Measurements from ENCODE around the gene TGOLN2.
A peak's percentile ranks its signal among the peaks of the same experiment; 100 is the strongest.
"Not testable (repeated sequence)": the region's sequence is repeated elsewhere in the genome, so short reads cannot be mapped to it uniquely, and the experiment has no call there.

The TGOLN2 gene

DNA sequence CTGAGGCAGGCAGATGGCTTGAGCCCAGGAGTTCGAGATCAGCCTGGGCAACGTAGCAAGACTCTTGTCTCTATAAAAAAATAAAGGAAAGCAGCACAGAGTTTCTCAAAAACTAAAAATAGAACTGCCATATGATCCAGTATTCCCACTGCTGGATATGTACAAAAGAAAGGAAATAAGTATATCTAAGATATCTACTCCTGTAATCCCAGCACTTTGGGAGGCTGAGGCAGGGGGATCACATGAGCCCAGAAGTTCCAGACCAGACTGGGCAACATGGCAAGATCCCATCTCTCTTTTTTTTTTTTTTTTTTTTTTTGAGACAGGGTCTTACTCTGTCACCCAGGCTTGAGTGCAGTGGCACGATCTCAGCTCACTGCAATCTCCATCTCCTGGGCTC lies 1.9 kb upstream of the TGOLN2 start:
- not testable (repeated sequence) for H3K36me3 ChIP-seq (ENCODE audit: control insufficient read depth, insufficient read depth, low read length); H3K27ac ChIP-seq (ENCODE audit: low read depth, low read length); H3K27me3 ChIP-seq (ENCODE audit: control insufficient read depth, insufficient read depth, low read length); H3K4me3 ChIP-seq (ENCODE audit: low read length); H3K9ac ChIP-seq (ENCODE audit: low read length)
- peaks cover 21% of the 10 kb centered on the region for H3K4me1 ChIP-seq (ENCODE audit: control insufficient read depth, insufficient read depth, low read length)

DNA sequence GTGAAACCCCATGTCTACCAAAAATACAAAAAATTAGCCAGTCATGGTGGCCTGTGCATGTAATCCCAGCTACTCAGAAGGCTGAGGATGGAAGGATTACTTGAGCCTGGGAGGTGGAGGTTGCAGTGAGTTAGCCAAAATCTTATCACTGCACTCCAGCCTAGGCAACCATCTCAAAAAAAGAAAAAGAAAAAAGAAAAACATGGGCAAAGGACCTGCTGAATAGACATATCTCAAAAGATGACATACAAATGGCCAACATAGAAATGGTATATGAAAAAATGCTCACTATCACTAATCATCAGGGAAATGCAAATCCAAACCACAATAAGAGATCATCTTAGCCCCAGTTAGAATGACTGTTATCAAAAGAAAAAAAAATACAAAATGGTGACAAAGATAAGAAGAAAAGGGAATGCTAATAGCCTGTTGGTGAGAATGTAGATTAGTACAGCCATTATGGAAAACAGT lies 1.4 kb upstream of the TGOLN2 start:
- H3K9ac ChIP-seq (ENCODE audit: low read length): no peak overlapping the region
- H3K27ac ChIP-seq (ENCODE audit: low read depth, low read length): no peak overlapping the region
- H3K4me1 ChIP-seq (ENCODE audit: control insufficient read depth, insufficient read depth, low read length): peaks cover 23% of the 10 kb centered on the region
- no peak overlapping the region for H3K4me3 ChIP-seq (ENCODE audit: low read length)
- H3K27me3 ChIP-seq (ENCODE audit: control insufficient read depth, insufficient read depth, low read length): no peaks in the 10 kb centered on the region
- H3K36me3 ChIP-seq (ENCODE audit: control insufficient read depth, insufficient read depth, low read length): peaks cover 6% of the 10 kb centered on the region

DNA sequence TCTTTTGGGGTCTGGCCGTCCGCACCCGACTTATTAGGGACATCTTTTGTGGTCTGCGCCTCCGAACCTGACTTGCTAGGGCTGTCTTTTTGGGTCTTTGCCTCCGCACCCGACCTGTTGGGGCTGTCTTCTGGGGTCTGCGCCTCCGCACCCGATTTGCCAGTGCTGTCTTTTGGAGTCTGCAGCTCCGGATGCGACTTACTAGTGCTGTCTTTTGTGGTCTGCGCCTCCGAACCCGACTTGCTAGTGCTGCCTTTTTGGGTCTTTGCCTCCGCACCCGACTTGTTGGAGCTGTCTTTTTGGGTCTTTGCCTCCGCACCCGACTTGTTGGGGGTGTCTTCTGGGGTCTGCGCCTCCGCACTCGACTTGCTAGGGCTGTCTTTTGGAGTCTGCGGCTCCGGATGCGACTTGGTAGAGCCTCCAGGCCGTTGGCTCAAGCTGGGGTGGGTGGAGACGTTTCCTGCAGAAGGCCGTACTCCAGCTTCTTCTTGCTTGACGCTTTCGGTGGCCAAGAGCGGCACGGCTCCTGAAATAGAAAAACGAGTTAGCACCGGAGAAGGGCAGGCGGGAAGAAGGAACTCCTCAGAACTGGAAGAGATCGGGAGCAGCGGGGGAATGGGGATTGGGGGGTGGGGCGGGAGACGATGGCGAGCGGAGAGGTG lies 498 bp downstream of the TGOLN2 start:
- H3K9ac ChIP-seq (ENCODE audit: low read length): peak overlapping the region; percentile 80
- H3K27me3 ChIP-seq (ENCODE audit: control insufficient read depth, insufficient read depth, low read length): no peaks in the 10 kb centered on the region
- peaks cover 23% of the 10 kb centered on the region for H3K4me1 ChIP-seq (ENCODE audit: control insufficient read depth, insufficient read depth, low read length)

DNA sequence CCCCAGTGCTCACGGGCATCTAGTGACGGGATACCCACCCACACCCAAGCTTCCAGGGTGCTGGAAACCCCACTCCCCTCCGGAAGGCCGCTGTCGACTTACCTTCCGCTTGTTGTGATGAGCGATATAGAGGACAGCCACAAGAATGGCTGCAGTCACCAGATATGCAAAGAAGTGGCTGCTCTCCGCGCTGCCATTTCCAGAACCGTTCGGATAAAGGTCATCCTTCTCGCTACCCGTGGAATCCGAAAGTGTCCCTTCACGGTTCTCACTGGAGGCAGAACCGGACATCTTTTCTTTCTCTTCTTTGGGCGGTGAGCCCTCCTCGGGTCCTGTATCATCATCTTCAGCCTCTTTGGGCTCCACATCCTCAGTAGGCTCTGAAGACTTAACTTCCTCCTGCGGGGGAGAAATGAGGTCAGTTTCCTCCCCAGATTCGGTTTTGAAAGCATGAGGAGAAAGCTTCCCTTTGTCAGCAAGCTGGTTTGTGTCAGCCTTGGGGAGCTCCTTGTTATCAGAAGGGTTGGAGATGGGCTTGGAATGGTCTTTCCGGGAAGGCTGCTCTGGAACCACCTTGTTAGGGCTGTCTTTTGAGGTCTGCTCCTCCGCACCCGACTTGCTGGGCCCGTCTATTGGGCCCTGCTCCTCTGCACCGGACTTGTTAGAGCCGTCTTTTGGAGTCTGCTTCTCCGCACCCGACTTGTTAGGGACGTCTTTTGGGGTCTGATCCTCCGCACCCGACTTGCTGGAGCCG lies 1.2 kb downstream of the TGOLN2 start:
- peak overlapping the region; percentile 97 for H3K4me3 ChIP-seq (ENCODE audit: low read length)
- no peaks in the 10 kb centered on the region for H3K27me3 ChIP-seq (ENCODE audit: control insufficient read depth, insufficient read depth, low read length)
- H3K4me1 ChIP-seq (ENCODE audit: control insufficient read depth, insufficient read depth, low read length): peaks cover 23% of the 10 kb centered on the region
- peak overlapping the region; percentile 80 for H3K9ac ChIP-seq (ENCODE audit: low read length)
- H3K36me3 ChIP-seq (ENCODE audit: control insufficient read depth, insufficient read depth, low read length): peaks cover 19% of the 10 kb centered on the region
- H3K27ac ChIP-seq (ENCODE audit: low read depth, low read length): peak overlapping the region; percentile 99

More for the DNA sequence above, 498 bp downstream of the TGOLN2 start:
- Histone ChIP-seq H3K36me3 (ENCODE audit: control insufficient read depth, insufficient read depth, low read length) (peaks cover 18% of the 10 kb centered on the region), H3K27ac (ENCODE audit: low read depth, low read length) (peak overlapping the region; percentile 99), H3K4me3 (ENCODE audit: low read length) (peak overlapping the region; percentile 97)

DNA sequence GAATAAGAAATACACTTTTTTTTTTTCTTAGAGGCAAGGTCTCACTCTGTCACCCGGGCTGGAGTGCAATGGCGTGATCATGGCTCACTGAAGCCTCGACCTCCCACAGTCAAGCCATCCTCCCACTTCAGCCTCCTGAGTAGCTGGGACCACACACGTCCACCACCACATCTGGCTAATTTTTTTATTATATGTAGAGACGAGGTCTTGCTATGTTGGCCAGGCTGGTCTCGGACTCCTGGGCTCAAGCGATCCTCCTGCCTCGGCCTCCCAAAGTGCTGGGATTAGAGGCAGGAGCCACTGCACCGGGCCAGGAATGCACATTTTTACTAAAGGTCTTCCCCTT lies 2.4 kb downstream of the TGOLN2 start:
- Histone ChIP-seq H3K36me3 (ENCODE audit: control insufficient read depth, insufficient read depth, low read length) (peaks cover 29% of the 10 kb centered on the region), H3K4me1 (ENCODE audit: control insufficient read depth, insufficient read depth, low read length) (peaks cover 23% of the 10 kb centered on the region), H3K4me3 (ENCODE audit: low read length) (peak overlapping the region; percentile 97), H3K27ac (ENCODE audit: low read depth, low read length) (no peak overlapping the region), H3K9ac (ENCODE audit: low read length) (no peak overlapping the region), H3K27me3 (ENCODE audit: control insufficient read depth, insufficient read depth, low read length) (no peaks in the 10 kb centered on the region)

DNA sequence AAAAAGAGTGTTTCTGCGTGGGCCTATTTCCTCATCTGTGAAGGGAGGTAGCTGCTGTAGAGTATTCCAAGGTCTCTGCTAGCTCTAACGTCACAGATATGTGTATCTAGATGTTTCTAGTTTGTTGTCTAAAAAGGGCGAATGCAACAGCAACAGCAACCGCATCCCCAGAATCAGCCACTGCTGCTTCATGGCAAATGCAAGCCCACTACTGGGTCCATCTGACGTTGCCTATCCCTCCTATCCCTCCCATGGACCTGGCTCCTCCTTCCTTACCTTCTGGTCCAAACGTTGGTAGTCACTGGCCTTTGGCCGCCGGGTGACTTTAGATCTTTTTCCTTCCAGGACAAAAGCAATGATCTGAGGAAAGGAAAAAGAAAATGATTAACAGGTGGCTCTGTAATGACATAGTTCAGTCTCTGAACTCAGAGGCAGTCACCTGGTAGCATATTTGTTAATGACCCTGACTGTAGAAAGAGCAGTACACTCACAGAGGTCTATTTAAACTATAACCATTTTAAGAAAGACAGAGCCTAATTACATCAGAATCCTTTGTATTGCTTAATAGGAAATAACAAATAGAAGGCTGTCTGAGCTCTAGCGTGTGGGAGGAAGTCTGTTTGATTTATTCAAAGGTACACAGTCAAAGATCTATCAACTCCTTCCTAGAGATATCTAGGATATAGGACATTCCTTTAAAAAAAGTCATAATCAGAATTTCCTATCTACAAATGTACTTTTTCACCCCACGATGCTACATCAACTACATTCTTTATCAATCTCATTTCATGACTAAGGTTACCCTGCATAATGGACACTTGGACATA lies 2.9 kb downstream of the TGOLN2 start:
- H3K9ac ChIP-seq (ENCODE audit: low read length): no peak overlapping the region
- H3K4me1 ChIP-seq (ENCODE audit: control insufficient read depth, insufficient read depth, low read length): peaks cover 23% of the 10 kb centered on the region
- no peak overlapping the region for H3K27ac ChIP-seq (ENCODE audit: low read depth, low read length)
- no peaks in the 10 kb centered on the region for H3K27me3 ChIP-seq (ENCODE audit: control insufficient read depth, insufficient read depth, low read length)
- H3K36me3 ChIP-seq (ENCODE audit: control insufficient read depth, insufficient read depth, low read length): peaks cover 33% of the 10 kb centered on the region
- H3K4me3 ChIP-seq (ENCODE audit: low read length): peak overlapping the region; percentile 97

DNA sequence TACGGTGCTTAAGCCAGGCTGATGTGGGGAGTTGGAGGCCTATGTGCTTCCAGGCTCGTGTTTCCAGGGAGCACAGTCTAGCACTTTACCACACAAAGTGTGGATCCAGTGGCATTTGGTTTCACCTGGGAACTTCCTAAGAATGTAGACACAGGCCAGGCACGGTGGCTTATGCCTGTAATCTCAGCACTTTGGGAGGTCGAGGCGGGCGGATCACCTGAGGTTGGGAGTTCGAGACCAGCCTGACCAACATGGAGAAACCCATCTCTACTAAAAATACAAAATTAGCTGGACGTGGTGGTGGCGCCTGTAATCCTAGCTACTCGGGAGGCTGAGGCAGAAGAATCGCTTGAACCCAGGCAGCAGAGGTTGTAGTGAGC lies 3.8 kb downstream of the TGOLN2 start:
- not testable (repeated sequence) for H3K4me3 ChIP-seq (ENCODE audit: low read length); H3K27ac ChIP-seq (ENCODE audit: low read depth, low read length); H3K27me3 ChIP-seq (ENCODE audit: control insufficient read depth, insufficient read depth, low read length); H3K9ac ChIP-seq (ENCODE audit: low read length)
- Histone ChIP-seq H3K4me1 (ENCODE audit: control insufficient read depth, insufficient read depth, low read length) (peaks cover 23% of the 10 kb centered on the region), H3K36me3 (ENCODE audit: control insufficient read depth, insufficient read depth, low read length) (peaks cover 38% of the 10 kb centered on the region)

DNA sequence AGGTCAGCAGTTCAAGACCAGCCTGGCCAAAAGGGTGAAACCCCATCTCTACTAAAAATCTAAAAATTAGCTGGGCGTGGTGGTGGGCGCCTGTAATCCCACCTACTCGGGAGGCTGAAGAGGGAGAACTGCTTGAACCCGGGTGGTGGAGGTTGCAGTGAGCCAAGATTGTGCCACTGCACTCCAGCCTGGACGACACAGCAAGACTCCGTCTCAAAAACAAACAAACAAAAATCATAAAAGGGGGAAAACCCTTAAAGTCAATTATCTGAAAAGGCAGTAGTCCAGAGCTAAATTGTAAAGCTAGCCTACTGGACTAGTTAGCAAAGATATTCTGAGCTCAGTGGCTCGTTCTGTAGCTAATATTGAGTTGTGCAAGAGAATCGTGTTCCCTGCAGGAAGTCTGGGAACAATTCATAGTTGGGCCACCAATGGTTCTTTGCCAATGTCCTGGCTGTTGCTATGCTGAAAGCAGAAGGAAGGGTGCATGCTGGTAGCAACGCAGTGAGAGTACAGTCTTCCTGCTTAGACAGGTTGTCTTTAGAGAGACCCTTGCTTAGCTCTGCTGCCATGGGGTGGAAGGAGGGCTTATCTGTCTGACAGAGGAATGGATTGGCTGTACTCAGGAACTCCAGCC lies 4.3 kb downstream of the TGOLN2 start:
- Histone ChIP-seq H3K9ac (ENCODE audit: low read length) (no peak overlapping the region), H3K4me3 (ENCODE audit: low read length) (no peak overlapping the region), H3K36me3 (ENCODE audit: control insufficient read depth, insufficient read depth, low read length) (peaks cover 38% of the 10 kb centered on the region), H3K27me3 (ENCODE audit: control insufficient read depth, insufficient read depth, low read length) (no peaks in the 10 kb centered on the region), H3K4me1 (ENCODE audit: control insufficient read depth, insufficient read depth, low read length) (peaks cover 23% of the 10 kb centered on the region), H3K27ac (ENCODE audit: low read depth, low read length) (no peak overlapping the region)

DNA sequence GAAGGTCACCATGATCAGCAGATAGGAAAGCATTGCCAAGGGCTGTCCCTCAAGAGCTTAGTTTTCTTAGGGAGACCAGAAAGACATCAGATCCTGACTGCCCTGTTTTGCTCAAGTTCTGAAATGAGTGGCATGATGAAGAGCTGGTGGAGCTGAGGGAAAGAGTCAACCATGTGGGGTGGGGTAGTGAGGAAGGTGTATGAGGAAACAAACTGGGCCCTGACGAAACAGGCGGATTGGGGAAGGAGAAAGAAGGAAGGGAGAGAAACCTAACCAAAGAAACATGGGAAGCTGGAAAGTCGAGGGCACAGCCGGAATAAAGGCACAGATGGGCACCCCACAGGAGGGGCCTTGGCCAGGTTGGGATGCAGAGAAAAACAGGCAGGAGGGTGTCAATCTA lies 8.0 kb downstream of the TGOLN2 start:
- Histone ChIP-seq H3K4me1 (ENCODE audit: control insufficient read depth, insufficient read depth, low read length) (peaks cover 3% of the 10 kb centered on the region), H3K36me3 (ENCODE audit: control insufficient read depth, insufficient read depth, low read length) (peaks cover 44% of the 10 kb centered on the region), H3K27ac (ENCODE audit: low read depth, low read length) (no peak overlapping the region), H3K4me3 (ENCODE audit: low read length) (no peak overlapping the region), H3K27me3 (ENCODE audit: control insufficient read depth, insufficient read depth, low read length) (no peaks in the 10 kb centered on the region), H3K9ac (ENCODE audit: low read length) (no peak overlapping the region)

DNA sequence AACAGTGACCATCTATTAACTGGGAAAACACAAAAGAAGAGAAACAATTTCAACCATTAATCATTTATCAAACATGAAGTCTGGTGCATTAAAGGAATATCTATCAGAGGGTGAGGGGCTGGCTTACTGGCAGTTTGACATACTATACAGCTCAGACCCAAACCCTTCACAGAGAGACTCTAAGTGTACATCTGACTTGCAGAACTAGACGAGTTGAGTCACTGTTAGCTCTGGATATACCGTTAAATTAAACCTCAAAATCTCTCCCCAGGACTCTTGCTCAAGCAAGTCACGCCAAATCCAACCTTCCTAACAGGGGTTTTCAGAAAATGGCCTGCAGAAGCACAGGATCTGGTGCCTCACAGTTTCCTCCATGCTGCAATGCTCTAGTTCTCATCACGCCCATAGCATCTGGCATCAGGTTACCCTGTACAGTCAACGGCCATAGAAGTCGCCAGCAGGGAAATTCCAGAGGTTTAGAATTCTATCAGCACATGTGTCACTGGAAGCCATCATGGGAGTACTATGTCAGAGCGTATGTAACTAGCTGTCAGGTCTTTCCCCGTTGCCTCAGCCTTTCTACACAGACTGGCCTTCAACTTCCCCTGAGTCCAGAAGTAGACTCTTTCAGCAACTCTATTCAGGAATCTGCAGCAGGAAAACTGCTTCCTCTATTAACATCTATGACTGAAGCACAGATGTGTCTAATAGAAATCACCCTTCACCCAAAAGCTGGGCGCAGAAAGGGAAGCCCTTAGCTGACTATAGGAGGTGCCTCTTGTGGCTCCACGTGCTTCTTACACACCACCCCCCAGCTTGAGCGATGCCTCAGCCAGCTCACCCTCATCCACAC lies 9.3 kb downstream of the TGOLN2 start:
- Histone ChIP-seq H3K4me1 (ENCODE audit: control insufficient read depth, insufficient read depth, low read length) (no peaks in the 10 kb centered on the region), H3K27me3 (ENCODE audit: control insufficient read depth, insufficient read depth, low read length) (no peaks in the 10 kb centered on the region), H3K27ac (ENCODE audit: low read depth, low read length) (no peak overlapping the region), H3K4me3 (ENCODE audit: low read length) (no peak overlapping the region), H3K9ac (ENCODE audit: low read length) (no peak overlapping the region), H3K36me3 (ENCODE audit: control insufficient read depth, insufficient read depth, low read length) (peaks cover 32% of the 10 kb centered on the region)

DNA sequence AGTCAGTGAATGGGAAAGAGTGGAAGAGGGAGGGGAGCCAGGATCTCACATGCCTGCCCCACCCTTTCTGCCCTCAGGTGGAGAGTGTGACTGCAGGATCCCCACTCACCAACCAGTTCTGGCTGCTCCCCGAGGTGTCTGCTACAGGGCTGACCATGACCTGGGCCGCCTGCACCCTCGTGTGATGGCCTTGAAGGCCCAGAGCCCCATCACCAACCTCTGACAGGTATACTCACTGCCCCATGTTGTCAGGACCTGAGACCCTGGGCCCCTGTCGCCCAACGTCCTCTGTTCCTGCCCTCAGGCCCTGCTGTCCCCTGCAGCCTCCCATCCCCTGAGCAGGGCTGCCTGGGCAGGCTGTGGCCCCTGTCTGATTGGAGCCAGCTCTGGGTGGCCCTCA lies 11.9 kb downstream of the TGOLN2 start:
- not testable (repeated sequence) for H3K9ac ChIP-seq (ENCODE audit: low read length); H3K4me3 ChIP-seq (ENCODE audit: low read length); H3K27ac ChIP-seq (ENCODE audit: low read depth, low read length); H3K4me1 ChIP-seq (ENCODE audit: control insufficient read depth, insufficient read depth, low read length); H3K27me3 ChIP-seq (ENCODE audit: control insufficient read depth, insufficient read depth, low read length)
- peaks cover 20% of the 10 kb centered on the region for H3K36me3 ChIP-seq (ENCODE audit: control insufficient read depth, insufficient read depth, low read length)

Data from rectal smooth muscle tissue (tissue), 1 donor.